Loucy (cell line): Measurements from ENCODE around the gene DNAL4.

Source experiments
- H2AFZ ChIP-seq: fragments of 200-600 bp; sonication (generic); 2 replicates; pipeline ENCODE4 v1.6.0; 2016; ENCODE audit warnings: antibody characterized with exemption, mild to moderate bottlenecking, low read length, moderate library complexity
- H3F3A ChIP-seq: fragments of 200-600 bp; 2 replicates; pipeline ENCODE4 v1.6.0; 2016; ENCODE audit warnings: antibody characterized with exemption, low read depth, mild to moderate bottlenecking
- H3K27me3 ChIP-seq: fragments of 200-600 bp; sonication (generic); 2 replicates; pipeline ENCODE4 v1.6.1; 2014; ENCODE audit warnings: low read length, mild to moderate bottlenecking; ENCODE audit not compliant: insufficient read depth, poor library complexity, severe bottlenecking
- H3K36me3 ChIP-seq: fragments of 200-600 bp; sonication (generic); 2 replicates; pipeline ENCODE4 v1.6.1; 2016; ENCODE audit warnings: low read length; ENCODE audit not compliant: insufficient read depth
- H3K4me1 ChIP-seq: fragments of 200-600 bp; sonication (generic); 2 replicates; pipeline ENCODE4 v1.5.1; 2014; ENCODE audit warnings: low read length, mild to moderate bottlenecking; ENCODE audit not compliant: insufficient read depth, poor library complexity, severe bottlenecking
- H3K4me2 ChIP-seq: fragments of 200-600 bp; sonication (generic); 2 replicates; pipeline ENCODE4 v1.6.0; 2014; ENCODE audit warnings: antibody characterized with exemption, low read length, low read depth, mild to moderate bottlenecking; ENCODE audit not compliant: poor library complexity, severe bottlenecking
- H3K4me3 ChIP-seq: fragments of 200-600 bp; sonication (generic); 2 replicates; pipeline ENCODE4 v1.5.1; 2014; ENCODE audit warnings: low read length, mild to moderate bottlenecking, mixed read lengths; ENCODE audit not compliant: poor library complexity, severe bottlenecking
- H3K79me2 ChIP-seq: fragments of 200-600 bp; sonication (generic); 2 replicates; pipeline ENCODE4 v1.6.1; 2014; ENCODE audit warnings: low read length; ENCODE audit not compliant: insufficient read depth
- H3K9ac ChIP-seq: fragments of 200-600 bp; sonication (generic); 2 replicates; pipeline ENCODE4 v1.6.0; 2014; ENCODE audit warnings: mild to moderate bottlenecking, low read depth, low read length, moderate library complexity; ENCODE audit not compliant: poor library complexity, severe bottlenecking
- H3K9me2 ChIP-seq: fragments of 200-600 bp; sonication (generic); replicated peaks from 2 replicates; pipeline ENCODE4 v1.6.1; 2016; ENCODE audit warnings: low read depth, low read length, mixed read lengths
- H3K9me3 ChIP-seq: fragments of 200-600 bp; sonication (generic); 2 replicates; pipeline ENCODE4 v1.6.1; 2014; ENCODE audit warnings: mild to moderate bottlenecking, antibody characterized with exemption, low read length, low read depth; ENCODE audit not compliant: insufficient read depth
- H4K20me1 ChIP-seq: fragments of 200-600 bp; sonication (generic); 2 replicates; pipeline ENCODE4 v1.6.0; 2014; ENCODE audit warnings: antibody characterized with exemption, low read length, mild to moderate bottlenecking; ENCODE audit not compliant: insufficient read depth, poor library complexity, severe bottlenecking
- CTCF ChIP-seq: fragments of 200-600 bp; sonication (generic); conservative IDR thresholded peaks from 2 replicates; pipeline ENCODE4 v1.5.1; 2014; ENCODE audit warnings: mild to moderate bottlenecking, antibody characterized with exemption, low read length
- EZH2phosphoT487 ChIP-seq: fragments of 200-600 bp; IDR thresholded peaks from 2 replicates; pipeline ENCODE4 v1.6.1; 2018; ENCODE audit warnings: antibody characterized with exemption, mild to moderate bottlenecking, moderate library complexity, borderline replicate concordance

DNAL4 gene

GRCh38 chr22:38761202-38762162 lies 32.5 kb downstream of the DNAL4 start:
- H3F3A ChIP-seq, result no peaks in the 10 kb centered on the region
- TF ChIP-seq CTCF, result no peak
- TF ChIP-seq EZH2phosphoT487, result no peak
- no peaks in the 10 kb centered on the region for H4K20me1 ChIP-seq
- peaks cover 19% of the 10 kb centered on the region for H3K79me2 ChIP-seq
- H3K9me2 ChIP-seq, result no peaks in the 10 kb centered on the region
- no peak overlapping the region for H3K4me3 ChIP-seq
- no peaks in the 10 kb centered on the region for H3K27me3 ChIP-seq
- H3K9me3 ChIP-seq, result no peaks in the 10 kb centered on the region
- H3K4me1 ChIP-seq, result peaks cover 22% of the 10 kb centered on the region
- H3K36me3 ChIP-seq, result no peaks in the 10 kb centered on the region
- no peak overlapping the region for H2AFZ ChIP-seq
- H3K4me2 ChIP-seq, result no peak overlapping the region
- no peak overlapping the region for H3K9ac ChIP-seq

GRCh38 chr22:38760477-38761201 lies 33.3 kb downstream of the DNAL4 start:
- Histone ChIP-seq H3K36me3 (no peaks in the 10 kb centered on the region), H3K27me3 (no peaks in the 10 kb centered on the region), H3K79me2 (peaks cover 24% of the 10 kb centered on the region), H3K4me1 (peaks cover 23% of the 10 kb centered on the region), H3K9ac (no peak overlapping the region), H4K20me1 (no peaks in the 10 kb centered on the region), H3K9me2 (no peaks in the 10 kb centered on the region), H3K9me3 (no peaks in the 10 kb centered on the region), H3K4me2 (no peak overlapping the region), H2AFZ (no peak overlapping the region), H3F3A (no peaks in the 10 kb centered on the region), H3K4me3 (no peak overlapping the region)
- TF ChIP-seq EZH2phosphoT487 (no peak), CTCF (no peak)

GRCh38 chr22:38759005-38759404 lies 34.9 kb downstream of the DNAL4 start:
- Histone ChIP-seq H3K9ac (no peak overlapping the region), H4K20me1 (peaks cover 11% of the 10 kb centered on the region), H3F3A (no peaks in the 10 kb centered on the region), H3K4me2 (no peak overlapping the region), H3K27me3 (no peaks in the 10 kb centered on the region), H3K9me3 (no peaks in the 10 kb centered on the region), H3K79me2 (peaks cover 39% of the 10 kb centered on the region), H3K4me1 (peaks cover 30% of the 10 kb centered on the region), H2AFZ (no peak overlapping the region), H3K36me3 (no peaks in the 10 kb centered on the region), H3K4me3 (no peak overlapping the region), H3K9me2 (no peaks in the 10 kb centered on the region)
- TF ChIP-seq CTCF (no peak), EZH2phosphoT487 (no peak)
